ENCODE data around the gene SLC35F1. TPM values are rescaled to one million over a fixed set of nuclear protein-coding genes. Genes with fewer than 3 reads are reported as not detected.

SLC35F1 gene
- total and polyA plus RNA-seq, 8 donors: 0.18 to 4.0 (median 3.4) TPM

- Histone ChIP-seq H3K9me3 (peaks cover 0 to 6% of the 10 kb centered on the region in 2 donors), H3K27me3 (no peaks in the 10 kb centered on the region), H3K27ac (no peak overlapping the region), H3K4me1 (no peaks in the 10 kb centered on the region), H3K4me3 (no peak overlapping the region), H3K36me3 (no peaks in the 10 kb centered on the region)
- TF ChIP-seq, protein P1, sequence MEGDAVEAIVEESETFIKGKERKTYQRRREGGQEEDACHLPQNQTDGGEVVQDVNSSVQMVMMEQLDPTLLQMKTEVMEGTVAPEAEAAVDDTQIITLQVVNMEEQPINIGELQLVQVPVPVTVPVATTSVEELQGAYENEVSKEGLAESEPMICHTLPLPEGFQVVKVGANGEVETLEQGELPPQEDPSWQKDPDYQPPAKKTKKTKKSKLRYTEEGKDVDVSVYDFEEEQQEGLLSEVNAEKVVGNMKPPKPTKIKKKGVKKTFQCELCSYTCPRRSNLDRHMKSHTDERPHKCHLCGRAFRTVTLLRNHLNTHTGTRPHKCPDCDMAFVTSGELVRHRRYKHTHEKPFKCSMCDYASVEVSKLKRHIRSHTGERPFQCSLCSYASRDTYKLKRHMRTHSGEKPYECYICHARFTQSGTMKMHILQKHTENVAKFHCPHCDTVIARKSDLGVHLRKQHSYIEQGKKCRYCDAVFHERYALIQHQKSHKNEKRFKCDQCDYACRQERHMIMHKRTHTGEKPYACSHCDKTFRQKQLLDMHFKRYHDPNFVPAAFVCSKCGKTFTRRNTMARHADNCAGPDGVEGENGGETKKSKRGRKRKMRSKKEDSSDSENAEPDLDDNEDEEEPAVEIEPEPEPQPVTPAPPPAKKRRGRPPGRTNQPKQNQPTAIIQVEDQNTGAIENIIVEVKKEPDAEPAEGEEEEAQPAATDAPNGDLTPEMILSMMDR (IDR thresholded peaks at IDR 0.05): no peak
- intact Hi-C loops (cut with DNase I): no loop called here
- ATAC-seq (no peak), DNase-seq (no peak)
These were observed 193.7 kb downstream of the SLC35F1 start for GRCh38 chr6:118100717-118101116.

DNA sequence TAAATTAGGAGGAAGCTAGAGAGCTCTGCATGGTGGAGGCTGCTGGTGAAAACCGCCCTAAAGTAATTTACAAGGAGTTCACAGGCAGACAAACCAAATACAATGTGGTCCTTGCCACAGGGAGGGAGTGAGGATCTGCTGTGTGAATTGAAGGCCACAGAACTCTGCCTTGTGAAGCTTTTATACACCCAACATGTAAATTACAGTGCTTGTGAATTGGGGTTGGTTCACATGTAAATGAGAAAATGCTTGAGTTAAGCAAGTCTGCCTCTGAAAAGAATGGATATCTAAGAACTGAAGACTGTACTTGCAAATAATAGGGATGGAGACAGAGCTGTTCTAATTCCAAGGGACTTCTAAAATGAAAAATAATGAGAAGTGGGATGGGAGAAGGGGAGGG lies 194.2 kb downstream of the SLC35F1 start:
- no peak for DNase-seq
- TF ChIP-seq, protein P1 (IDR thresholded peaks at IDR 0.05): no peak
- H3K27me3 ChIP-seq: no peaks in the 10 kb centered on the region
- H3K4me3 ChIP-seq: no peak overlapping the region
- H3K36me3 ChIP-seq: no peaks in the 10 kb centered on the region
- no peak overlapping the region for H3K27ac ChIP-seq
- no peak for ATAC-seq
- H3K9me3 ChIP-seq: peaks cover 0 to 6% of the 10 kb centered on the region in 2 donors
- no peaks in the 10 kb centered on the region for H3K4me1 ChIP-seq
- intact Hi-C loops (cut with DNase I): no loop called here

GRCh38 chr6:118101831-118102345 lies 194.8 kb downstream of the SLC35F1 start:
- H3K27ac ChIP-seq: no peak overlapping the region
- no peaks in the 10 kb centered on the region for H3K27me3 ChIP-seq
- intact Hi-C loops (cut with DNase I): no loop called here
- peaks cover 0 to 6% of the 10 kb centered on the region in 2 donors for H3K9me3 ChIP-seq
- H3K36me3 ChIP-seq: no peaks in the 10 kb centered on the region
- ATAC-seq (no peak), DNase-seq (no peak)
- H3K4me3 ChIP-seq: no peak overlapping the region
- no peaks in the 10 kb centered on the region for H3K4me1 ChIP-seq
- TF ChIP-seq, protein P1 (IDR thresholded peaks at IDR 0.05): no peak

DNA sequence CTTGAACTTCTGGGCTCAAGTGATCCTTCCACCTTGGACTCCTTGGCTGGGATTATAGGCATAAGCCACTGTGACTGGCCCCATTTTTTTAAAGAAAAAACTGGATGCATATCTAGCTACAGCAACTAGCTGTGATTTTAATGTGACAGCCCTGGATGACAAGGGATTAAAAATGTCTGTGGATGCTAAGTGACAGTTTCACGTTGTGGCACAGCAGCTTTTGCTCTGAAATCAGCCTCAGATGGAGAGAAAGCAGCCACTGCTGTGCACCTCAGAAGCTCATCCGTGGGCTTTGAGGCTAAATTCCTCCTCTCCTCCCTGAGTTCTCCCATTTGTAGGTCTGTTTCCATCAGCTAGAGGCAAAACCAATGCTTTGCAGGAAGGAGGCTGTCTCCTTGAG lies 195.3 kb downstream of the SLC35F1 start:
- no peak overlapping the region for H3K27ac ChIP-seq
- TF ChIP-seq, protein P1 (IDR thresholded peaks at IDR 0.05): no peak
- no peaks in the 10 kb centered on the region for H3K4me1 ChIP-seq
- intact Hi-C loops (cut with DNase I): no loop called here
- no peaks in the 10 kb centered on the region for H3K27me3 ChIP-seq
- H3K4me3 ChIP-seq: no peak overlapping the region
- H3K9me3 ChIP-seq: peaks cover 0 to 6% of the 10 kb centered on the region in 2 donors
- ATAC-seq (no peak), DNase-seq (no peak)
- H3K36me3 ChIP-seq: no peaks in the 10 kb centered on the region

DNA sequence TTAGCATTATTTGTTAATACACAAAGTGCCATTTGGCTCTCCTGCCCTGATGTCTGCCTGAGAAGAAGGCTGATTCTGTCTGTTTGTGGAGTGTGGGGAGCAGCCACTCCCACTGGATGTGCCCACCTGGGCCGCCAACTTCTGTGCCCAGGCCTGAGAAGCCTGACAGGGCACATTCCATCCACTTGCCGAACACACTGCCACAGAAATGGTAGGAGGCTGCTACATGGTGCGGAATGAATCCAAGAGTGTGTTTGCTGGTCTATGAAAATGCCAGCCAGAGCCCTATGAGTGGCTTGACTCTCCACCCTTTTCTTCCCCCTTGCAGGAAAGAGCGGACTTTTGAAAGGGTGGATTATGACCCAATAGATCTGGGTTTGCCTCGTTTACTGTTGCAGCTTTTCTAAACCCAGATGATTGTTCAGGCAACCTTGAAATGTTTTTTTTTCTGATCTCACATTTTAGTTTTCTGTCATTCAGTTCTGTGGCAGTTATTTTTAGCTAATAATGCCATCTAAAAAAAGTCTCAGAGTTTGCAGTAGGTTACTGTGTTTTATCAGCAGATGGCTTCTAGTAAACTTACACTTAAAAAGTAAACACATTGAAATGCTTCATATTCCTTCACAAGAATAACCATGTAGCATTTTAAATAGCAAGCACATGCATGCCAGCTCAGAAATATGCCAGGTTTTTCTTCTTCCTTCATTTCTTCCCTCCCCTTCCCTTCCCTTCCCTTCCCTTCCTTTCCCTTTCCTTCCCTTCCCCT lies 196.5 kb downstream of the SLC35F1 start:
- no peak overlapping the region for H3K27ac ChIP-seq
- no peak overlapping the region for H3K4me3 ChIP-seq
- no peaks in the 10 kb centered on the region for H3K27me3 ChIP-seq
- no peaks in the 10 kb centered on the region for H3K4me1 ChIP-seq
- no peaks in the 10 kb centered on the region for H3K36me3 ChIP-seq
- peaks cover 0 to 6% of the 10 kb centered on the region in 2 donors for H3K9me3 ChIP-seq
- no peak for ATAC-seq
- no peak for DNase-seq
- TF ChIP-seq, protein P1 (IDR thresholded peaks at IDR 0.05): no peak
- intact Hi-C loops (cut with DNase I): no loop called here
